Activated CD4-positive, alpha-beta T cell treated with anti-CD3 and anti-CD28 coated beads for 24 hours (primary cell): ENCODE results near the gene AK5.

ENCODE experiments used
- DNase-seq, 2 donors: peaks; one replicate each; pipeline ENCODE4 v3.0.0-alpha.2; 2020; ENCODE audit warnings: low read depth in 2 of 2

AK5 gene

DNA sequence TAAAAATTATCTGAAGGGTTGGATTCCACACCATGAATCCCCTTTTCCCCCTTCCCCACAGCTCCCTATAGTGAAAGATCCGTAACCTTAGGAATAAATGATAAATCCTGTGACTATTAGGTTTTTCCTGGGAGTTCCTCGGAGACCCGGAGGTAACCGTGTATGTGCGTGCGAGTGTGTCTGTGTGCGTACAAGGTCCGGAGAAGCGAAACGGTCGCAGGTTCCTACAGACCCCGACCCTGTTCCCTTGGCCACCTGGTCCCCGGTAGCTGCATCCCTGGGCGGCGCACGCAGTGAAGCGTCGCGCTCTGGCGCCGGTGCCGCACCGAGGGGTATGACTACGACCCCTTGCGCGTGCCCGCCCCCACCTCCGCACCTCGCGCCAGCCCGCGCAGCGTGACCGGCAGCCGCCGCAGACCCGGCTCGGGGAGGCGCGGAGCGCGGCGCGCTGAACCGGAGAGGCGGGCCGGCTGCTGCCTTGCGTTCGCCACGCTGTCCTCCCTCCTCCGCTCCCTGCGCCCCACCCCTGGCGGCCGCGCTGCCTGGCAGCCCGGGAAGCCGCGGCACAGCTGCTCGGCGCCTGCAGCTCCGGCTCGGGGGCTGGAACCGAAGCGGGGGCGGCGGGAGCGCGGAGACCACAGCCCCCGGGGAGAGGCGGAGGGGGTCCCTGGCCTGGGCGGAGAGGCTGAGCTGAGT, at the start of gene AK5:
Gene AK5 (plus strand): TSS at position 529 of the 696 bp plus-strand sequence. CDS start 295 bp downstream, outside the sequence.
- peak; percentile 37 to 45 for DNase-seq

DNA sequence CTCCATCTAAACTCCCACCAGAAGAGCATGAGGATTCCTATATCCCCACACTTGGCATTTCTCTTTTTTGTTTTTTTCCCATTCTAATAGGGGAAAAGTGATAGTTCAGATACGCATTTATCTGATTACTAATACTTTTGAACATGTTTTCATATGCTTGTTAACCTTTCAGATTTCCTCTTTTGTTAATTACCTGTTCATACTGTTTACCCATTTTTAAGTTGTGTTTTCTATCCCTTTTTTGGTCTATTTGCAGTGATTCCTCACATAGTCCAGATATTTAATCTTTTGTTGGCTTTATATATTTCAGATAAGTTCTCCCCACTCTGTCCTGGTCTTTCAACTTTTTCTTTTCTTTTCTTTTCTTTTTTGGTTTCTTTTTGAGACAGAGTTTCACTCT, 49.0 kb upstream of the AK5 start:
- no peak for DNase-seq

GRCh38 chr1:77234096-77234495, 47.7 kb upstream of the AK5 start:
- DNase-seq, result no peak

DNA sequence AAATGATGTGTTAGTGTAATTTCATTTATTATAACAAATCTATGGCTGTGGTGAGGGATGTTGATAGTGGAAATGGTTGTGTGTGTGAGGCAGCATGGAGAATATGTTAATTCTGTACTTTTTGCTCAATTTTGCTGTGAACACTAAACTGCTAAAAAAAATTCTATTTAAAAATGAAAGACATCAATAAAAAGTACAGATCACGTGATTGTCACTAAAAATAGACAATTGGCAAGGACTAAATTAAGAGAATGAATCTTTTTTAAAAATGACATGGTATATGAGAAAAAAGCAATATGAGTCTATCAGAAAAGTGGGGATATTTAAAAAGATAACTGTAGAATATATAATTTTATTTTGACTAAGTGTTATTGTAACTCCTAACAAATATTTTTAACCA, 46.9 kb upstream of the AK5 start:
- DNase-seq, result no peak

- no peak for DNase-seq
Observed at GRCh38 chr1:77238462-77238861, 43.4 kb upstream of the AK5 start.

DNA sequence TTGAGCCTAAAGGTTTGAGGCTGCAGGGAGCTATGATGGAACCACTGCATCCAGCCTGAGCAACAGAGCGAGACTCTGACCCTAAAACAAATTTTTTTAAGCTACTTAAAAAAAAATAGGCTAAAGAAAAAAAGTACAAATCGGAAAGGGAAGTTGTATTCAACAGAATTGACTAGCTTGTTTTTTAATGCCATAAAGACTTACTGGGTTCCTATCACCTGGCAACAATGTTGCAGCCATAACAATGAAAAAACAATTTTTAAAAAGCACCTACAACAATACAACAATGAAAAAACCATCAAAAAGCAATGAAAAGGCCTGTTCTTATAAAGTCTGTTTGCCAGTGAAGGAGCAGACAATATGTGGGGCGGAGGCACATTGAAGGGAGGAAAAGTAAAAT, 42.5 kb upstream of the AK5 start:
- DNase-seq, result no peak

DNA sequence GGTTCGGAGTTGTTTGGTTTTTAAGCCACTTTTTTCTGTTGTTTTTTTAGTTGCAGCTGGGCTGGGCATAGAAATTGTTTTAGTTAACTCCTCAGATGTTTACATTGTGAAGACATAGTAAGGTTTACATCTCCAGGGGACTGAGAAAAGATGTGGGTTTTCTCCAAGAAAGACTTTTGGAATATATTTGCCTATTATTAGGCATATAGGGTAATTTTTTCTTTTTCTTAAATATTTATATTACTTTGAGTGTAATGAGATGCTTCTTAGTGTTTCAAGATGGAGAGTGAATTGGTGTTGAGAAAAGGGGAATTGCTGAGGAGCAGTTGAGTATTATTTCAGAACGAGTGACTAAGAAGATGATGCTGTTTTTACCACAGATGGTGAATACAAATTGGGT, 36.0 kb upstream of the AK5 start:
- no peak for DNase-seq

GRCh38 chr1:77250126-77250525, 31.7 kb upstream of the AK5 start:
- no peak for DNase-seq

- DNase-seq, result no peak
Observed at GRCh38 chr1:77253211-77253610, 28.6 kb upstream of the AK5 start.

GRCh38 chr1:77263708-77264107, 18.1 kb upstream of the AK5 start:
- DNase-seq, result no peak

- no peak for DNase-seq
Observed at GRCh38 chr1:77265180-77265579, 16.6 kb upstream of the AK5 start.

DNA sequence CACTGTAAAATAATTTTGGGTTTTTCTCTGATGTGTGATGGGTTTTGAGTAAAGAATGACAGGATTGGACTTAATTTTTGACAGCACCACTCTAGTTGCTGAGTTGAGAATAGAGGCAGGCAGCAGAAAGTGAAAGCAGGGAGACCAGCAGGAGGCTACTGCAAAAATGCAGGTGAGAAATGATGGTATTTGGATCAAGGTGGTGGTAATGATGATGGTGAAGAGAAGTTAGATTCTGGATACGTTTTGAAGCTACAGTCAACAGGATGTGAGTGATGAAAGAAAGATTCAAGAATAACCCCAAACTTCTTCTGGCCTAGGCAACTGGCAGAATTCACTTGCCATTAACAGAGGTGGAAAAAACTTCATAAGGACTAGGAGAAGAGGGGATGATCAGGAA, 14.8 kb upstream of the AK5 start:
- DNase-seq, result no peak

DNA sequence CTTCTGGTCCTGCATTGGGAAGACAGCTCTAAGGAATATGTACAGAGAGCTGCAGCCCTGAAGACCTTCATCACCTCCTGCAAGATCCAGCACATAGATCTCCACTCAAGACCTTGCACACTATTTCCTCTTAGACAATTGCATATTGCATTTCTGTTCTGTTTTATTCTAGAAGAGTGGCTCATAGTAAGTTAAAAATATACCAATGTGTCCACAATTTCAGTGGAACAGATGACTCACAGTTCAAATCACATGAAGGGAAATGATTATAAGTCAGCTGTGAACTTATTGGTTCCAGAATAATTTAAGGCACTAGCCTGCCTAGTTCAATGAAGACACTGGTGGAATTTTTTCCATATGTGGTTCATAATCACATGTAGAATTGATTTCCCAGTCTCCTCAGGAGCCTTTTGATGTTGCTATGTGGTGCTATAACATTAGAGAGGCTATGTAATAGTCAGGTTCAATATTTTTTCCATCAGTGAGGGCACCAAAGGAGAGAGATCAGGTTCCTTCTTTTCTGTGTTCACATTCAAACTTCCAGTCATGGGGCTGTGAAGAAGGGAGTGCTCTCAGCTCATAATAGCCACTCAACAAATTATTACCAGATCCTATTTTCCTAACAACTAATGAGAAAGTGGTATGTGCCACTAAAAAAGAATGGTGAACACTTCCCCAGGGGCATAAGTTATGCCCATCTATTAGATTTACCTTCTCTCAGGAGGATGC, 9.8 kb upstream of the AK5 start:
- DNase-seq, result no peak

DNA sequence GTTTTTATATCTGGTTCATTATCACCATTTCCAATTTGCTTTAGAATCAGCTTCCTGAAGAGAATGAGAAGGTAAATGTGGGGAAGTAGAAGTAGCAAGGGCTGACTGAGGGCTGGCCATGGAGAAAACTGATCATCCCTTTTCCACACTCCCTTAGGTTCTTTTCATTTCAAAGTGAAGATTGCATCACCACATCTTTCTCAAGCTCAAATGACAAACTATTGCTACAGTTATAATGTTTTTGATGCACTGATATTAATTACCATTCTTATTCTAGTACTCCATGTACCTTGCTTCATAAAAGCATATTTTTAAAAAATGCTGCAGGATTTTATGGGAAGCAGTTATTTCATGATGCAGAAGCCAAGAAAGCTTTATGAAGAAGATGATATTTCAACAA, 7.9 kb upstream of the AK5 start:
- DNase-seq, result no peak

DNA sequence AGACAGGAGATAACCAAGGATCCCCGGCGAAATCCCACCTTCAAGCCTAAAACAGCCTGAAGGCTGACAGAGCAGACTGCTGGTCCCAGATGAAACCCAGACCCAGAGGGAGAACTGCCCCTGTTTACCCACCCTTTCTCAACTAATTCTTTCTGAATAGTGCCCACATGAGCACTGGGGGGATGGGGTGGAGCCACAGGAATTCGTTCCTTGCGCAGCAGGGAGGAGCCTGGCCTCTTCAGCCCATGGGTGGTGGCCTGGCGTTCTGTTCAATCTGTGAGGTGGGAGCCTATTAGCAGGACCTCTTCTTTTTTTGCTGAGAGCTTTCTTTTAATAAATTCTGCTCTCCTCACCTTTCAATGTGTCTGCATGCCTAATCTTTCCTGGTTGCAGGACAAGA, 6.6 kb upstream of the AK5 start:
- DNase-seq, result no peak

DNA sequence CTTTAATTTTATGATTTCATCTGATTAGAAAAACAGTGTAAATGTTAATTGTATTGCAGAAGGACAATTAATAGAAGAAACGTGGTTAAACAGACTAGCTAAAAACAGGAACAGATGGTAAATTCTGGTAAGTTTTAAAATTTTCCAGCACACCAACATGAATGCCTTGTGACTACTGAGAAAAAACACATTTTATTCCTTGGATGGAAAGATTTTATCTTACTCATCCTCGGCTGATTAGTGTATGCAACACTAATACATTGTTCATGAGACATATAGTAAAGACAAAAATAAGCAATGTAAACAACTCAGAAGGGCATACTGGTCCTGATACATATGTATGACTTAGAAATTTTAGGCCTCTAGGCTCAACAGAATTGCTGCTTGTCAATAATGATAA, 4.9 kb upstream of the AK5 start:
- no peak for DNase-seq

GRCh38 chr1:77279929-77280328, 1.9 kb upstream of the AK5 start:
- DNase-seq, result no peak

DNA sequence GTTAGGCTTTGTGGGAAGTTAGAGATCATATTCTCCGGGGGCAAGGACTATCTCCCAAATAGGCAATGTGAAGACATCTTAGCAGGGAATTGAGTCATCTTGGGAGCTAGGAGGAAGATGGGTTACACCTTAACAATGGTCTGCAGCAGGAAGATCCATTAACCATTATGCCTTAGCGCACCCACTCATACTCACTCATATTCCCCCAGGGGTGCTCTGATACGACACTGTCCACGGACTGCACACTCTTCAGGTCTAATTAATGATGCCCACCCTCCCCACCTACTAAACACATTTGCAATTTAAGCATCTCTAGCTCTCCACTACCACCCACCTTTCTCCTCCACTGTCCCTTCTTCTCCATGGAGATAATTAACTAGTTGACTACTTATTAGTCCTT, 857 bp upstream of the AK5 start:
- no peak for DNase-seq

DNA sequence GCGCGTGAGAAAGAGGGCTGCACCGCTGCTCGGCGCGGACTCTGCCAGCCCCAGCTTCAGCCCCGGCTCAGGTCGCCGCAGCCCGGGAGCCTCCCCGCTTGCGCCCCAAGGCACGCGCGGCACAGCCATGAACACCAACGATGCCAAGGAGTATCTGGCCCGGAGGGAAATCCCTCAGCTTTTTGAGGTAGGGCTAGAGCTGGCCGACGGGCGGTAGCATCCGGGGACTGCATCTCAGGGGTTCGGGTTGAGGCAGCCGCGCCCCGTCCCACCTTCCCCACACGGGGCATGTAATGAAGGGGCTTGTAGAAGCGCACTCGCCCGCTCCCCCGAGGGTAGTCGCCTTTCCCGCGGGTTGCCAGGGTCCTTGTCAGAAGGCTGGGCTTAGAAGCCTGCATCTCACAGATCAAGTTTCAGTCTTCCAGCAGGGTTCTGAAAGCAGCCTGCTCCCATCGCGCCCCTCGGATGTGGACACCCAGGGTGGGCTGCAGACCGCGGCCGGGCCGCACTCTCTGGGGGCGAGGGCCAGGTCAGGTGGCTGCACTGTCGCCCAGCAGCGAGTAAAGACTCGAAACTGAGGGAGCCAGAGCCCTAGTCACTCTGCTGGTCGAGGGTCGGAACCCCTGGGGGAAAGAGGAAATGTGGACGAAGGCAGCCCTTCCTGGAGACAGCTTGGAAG, 507 bp downstream of the AK5 start:
- DNase-seq, result peak in 1 of 2 donors; percentile 20

DNA sequence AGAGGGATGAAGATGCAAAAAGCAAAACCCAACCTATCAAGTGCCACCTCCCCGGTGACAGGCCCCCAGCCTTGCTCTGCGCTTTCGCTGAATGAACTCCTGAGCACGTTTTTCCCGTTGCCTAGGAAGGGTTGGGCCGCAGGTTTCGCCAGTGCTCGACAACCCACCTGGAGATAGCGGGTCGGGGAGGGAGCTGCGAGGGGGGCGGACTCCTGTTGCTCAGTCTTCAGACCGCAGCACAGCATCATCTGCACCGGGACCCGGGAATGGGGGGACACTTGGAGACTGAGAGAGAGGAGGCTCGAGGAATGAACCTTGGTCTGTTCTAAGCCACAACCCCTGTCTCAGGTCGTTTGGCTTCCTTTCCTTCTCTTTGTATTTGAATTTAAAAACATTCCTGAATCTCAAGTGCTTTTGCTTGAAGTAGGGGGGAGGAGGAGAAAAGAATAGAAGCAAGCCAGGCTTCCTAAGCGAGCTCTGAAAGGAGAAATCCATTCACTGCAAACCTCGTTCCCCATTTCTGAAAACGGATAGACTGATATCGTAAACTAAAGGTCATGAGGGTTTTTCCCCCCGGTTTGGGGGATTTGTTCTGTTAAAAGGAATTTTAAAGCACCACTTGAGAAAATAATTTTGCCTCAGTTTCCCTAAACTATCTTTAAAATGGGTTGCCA, 1.2 kb downstream of the AK5 start:
- DNase-seq, result peak in 1 of 2 donors; percentile 17

DNA sequence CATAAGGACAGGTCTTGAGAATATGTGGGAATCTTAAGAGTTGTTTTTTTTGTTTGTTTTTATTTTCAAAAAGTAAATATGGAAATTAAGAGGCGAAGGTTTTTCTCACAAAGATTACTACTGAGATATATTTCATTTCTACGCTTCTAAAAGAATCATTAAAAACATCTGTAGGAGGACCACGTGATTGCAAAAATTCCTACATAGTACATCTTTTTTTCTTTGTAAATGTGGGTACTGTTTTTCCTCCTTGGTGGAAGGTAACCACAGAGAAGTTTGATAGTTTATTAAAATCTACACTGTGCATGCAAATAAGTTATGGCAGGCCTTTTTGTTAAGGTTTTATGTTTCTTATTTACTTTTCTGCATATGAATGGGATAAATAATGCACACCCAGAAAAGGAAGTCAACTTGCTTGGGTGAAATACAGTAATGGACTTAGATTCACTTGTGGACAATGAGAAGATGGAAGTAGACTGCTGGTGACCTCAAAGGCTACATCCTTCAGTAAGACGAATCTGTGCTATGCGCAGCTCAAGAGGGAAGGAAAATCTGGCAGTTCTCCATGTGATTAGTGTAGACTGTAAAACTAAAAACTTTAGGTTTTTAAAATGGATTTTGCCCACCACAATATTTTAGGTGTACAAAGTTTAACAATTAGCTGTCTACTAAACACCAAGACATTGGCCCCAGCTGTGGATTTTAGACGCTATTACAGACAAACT, 2.0 kb downstream of the AK5 start:
- no peak for DNase-seq

GRCh38 chr1:77287535-77287934, 5.7 kb downstream of the AK5 start:
- DNase-seq, result no peak
